ENCODE measurements around the gene ELMO3.

Gene ELMO3

GRCh38 chr16:67246756-67247191, 47.8 kb downstream of the ELMO3 start:
- peaks cover 3 to 4% of the 10 kb centered on the region in 2 donors for H3K36me3 Mint-ChIP-seq
- peak overlapping the region; percentile 92 to 96 for H3K4me3 Mint-ChIP-seq
- no peaks in the 10 kb centered on the region for H3K9me3 Mint-ChIP-seq
- DNase-seq (peak; percentile 60), ATAC-seq (replicated peaks) (peak; percentile 6 to 17)
- H3K4me1 Mint-ChIP-seq, result peaks cover 40 to 72% of the 10 kb centered on the region in 2 donors
- peak overlapping the region; percentile 92 for H3K27ac Mint-ChIP-seq
- peaks cover 18 to 22% of the 10 kb centered on the region in 2 donors for H3K27me3 Mint-ChIP-seq

- H3K9me3 Mint-ChIP-seq, result no peaks in the 10 kb centered on the region
- DNase-seq (peak; percentile 98), ATAC-seq (replicated peaks) (peak; percentile 55 to 69)
- peaks cover 21 to 27% of the 10 kb centered on the region in 2 donors for H3K27me3 Mint-ChIP-seq
- H3K4me3 Mint-ChIP-seq, result peak within 1 kb of the TSS; percentile 92 to 96
- H3K36me3 Mint-ChIP-seq, result peaks cover 2 to 4% of the 10 kb centered on the region in 2 donors
- peaks cover 39 to 66% of the 10 kb centered on the region in 2 donors for H3K4me1 Mint-ChIP-seq
- H3K27ac Mint-ChIP-seq, result peak within 1 kb of the TSS; percentile 97
These were observed 48.5 kb downstream of the ELMO3 start, which contains the start of gene FHOD1 for GRCh38 chr16:67247192-67248072. TSS of gene FHOD1 (minus strand) at chr16:67247481. CDS start at chr16:67247410, 71 bp downstream.

GRCh38 chr16:67248073-67248400, 49.1 kb downstream of the ELMO3 start:
- peak overlapping the region; percentile 92 to 96 for H3K4me3 Mint-ChIP-seq
- H3K27ac Mint-ChIP-seq, result peak overlapping the region; percentile 97
- H3K4me1 Mint-ChIP-seq, result peaks cover 37 to 62% of the 10 kb centered on the region in 2 donors
- peaks cover 26 to 33% of the 10 kb centered on the region in 2 donors for H3K27me3 Mint-ChIP-seq
- no peak for ATAC-seq (replicated peaks)
- DNase-seq, result no peak
- H3K9me3 Mint-ChIP-seq, result no peaks in the 10 kb centered on the region
- peaks cover 0 to 8% of the 10 kb centered on the region in 2 donors for H3K36me3 Mint-ChIP-seq

- H3K27ac Mint-ChIP-seq, result peak within 1 kb of the TSS; percentile 97
- peaks cover 33 to 58% of the 10 kb centered on the region in 2 donors for H3K4me1 Mint-ChIP-seq
- H3K36me3 Mint-ChIP-seq, result peaks cover 2 to 8% of the 10 kb centered on the region in 2 donors
- DNase-seq (peak; percentile 25), ATAC-seq (replicated peaks) (no peak)
- H3K4me3 Mint-ChIP-seq, result peak within 1 kb of the TSS; percentile 92 to 96
- peaks cover 26 to 38% of the 10 kb centered on the region in 2 donors for H3K27me3 Mint-ChIP-seq
- H3K9me3 Mint-ChIP-seq, result no peaks in the 10 kb centered on the region
These were observed 49.7 kb downstream of the ELMO3 start, which contains the start of gene SLC9A5 for GRCh38 chr16:67248401-67249177. TSS of gene SLC9A5 (plus strand) at chr16:67248979. CDS start at chr16:67249015, 36 bp downstream.

- ATAC-seq (replicated peaks), result no peak
- Mint-ChIP-seq H3K4me3 (peak overlapping the region; percentile 73 to 74), H3K27me3 (peaks cover 26 to 38% of the 10 kb centered on the region in 2 donors), H3K36me3 (peaks cover 2 to 8% of the 10 kb centered on the region in 2 donors), H3K27ac (peak overlapping the region; percentile 76), H3K9me3 (no peaks in the 10 kb centered on the region), H3K4me1 (peaks cover 27 to 50% of the 10 kb centered on the region in 2 donors)
- no peak for DNase-seq
These were observed 50.5 kb downstream of the ELMO3 start for GRCh38 chr16:67249178-67250044.

GRCh38 chr16:67250045-67250327, 51.1 kb downstream of the ELMO3 start:
- Mint-ChIP-seq H3K4me1 (peaks cover 23 to 44% of the 10 kb centered on the region in 2 donors), H3K27ac (no peak overlapping the region), H3K9me3 (no peaks in the 10 kb centered on the region), H3K36me3 (peaks cover 2 to 6% of the 10 kb centered on the region in 2 donors), H3K4me3 (peak overlapping the region; percentile 0 to 73), H3K27me3 (peaks cover 26 to 38% of the 10 kb centered on the region in 2 donors)
- ATAC-seq (replicated peaks) (no peak), DNase-seq (no peak)

GRCh38 chr16:67252609-67253497, 53.9 kb downstream of the ELMO3 start:
- no peak for ATAC-seq (replicated peaks)
- H3K4me3 Mint-ChIP-seq, result no peak overlapping the region
- H3K27ac Mint-ChIP-seq, result no peak overlapping the region

More at GRCh38 chr16:67252609-67253497, 53.9 kb downstream of the ELMO3 start:
- Mint-ChIP-seq H3K9me3 (no peaks in the 10 kb centered on the region), H3K27me3 (peaks cover 44 to 53% of the 10 kb centered on the region in 2 donors), H3K4me1 (peaks cover 15 to 21% of the 10 kb centered on the region in 2 donors), H3K36me3 (peaks cover 2 to 4% of the 10 kb centered on the region in 2 donors)
- DNase-seq, result no peak
